GM18507 (cell line): Measurements from ENCODE around the gene MYO1D.
A peak's percentile ranks its signal among the peaks of the same experiment; 100 is the strongest.
"Not testable (repeated sequence)": the region's sequence is repeated elsewhere in the genome, so short reads cannot be mapped to it uniquely, and the experiment has no call there.

Experiments used
- DNase-seq: peaks from one replicate; pipeline ENCODE4 v3.0.0; 2011; ENCODE audit warnings: low read depth; ENCODE audit not compliant: insufficient read length; ENCODE audit errors: extremely low spot score
- FAIRE-seq: peaks from 2 replicates; lab custom pipeline; 2011; peaks lifted over from hg19 to GRCh38; lab: Jason Lieb, UNC

The MYO1D gene

DNA sequence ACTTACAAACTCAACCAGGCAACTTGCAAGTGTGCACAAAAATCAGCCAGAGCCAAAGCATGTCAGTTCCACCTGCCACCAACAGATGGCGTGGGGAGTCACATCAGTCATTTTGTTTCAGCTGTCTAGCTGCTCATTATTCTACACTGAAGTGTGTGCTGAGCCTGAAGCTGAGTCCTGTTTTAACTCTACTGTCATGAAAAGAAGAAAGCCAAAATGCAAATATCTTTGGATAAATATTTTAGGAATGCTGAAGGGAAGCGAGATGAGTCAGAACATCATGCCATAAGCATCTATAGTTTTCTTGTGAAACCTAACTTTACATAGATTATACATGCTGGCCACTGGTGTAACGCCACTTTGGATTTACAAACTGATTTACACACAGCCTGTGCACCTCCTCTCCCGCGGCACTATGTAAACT lies 217.5 kb downstream of the MYO1D start:
- DNase-seq (peak; percentile 58), FAIRE-seq (peak; percentile 86)

DNA sequence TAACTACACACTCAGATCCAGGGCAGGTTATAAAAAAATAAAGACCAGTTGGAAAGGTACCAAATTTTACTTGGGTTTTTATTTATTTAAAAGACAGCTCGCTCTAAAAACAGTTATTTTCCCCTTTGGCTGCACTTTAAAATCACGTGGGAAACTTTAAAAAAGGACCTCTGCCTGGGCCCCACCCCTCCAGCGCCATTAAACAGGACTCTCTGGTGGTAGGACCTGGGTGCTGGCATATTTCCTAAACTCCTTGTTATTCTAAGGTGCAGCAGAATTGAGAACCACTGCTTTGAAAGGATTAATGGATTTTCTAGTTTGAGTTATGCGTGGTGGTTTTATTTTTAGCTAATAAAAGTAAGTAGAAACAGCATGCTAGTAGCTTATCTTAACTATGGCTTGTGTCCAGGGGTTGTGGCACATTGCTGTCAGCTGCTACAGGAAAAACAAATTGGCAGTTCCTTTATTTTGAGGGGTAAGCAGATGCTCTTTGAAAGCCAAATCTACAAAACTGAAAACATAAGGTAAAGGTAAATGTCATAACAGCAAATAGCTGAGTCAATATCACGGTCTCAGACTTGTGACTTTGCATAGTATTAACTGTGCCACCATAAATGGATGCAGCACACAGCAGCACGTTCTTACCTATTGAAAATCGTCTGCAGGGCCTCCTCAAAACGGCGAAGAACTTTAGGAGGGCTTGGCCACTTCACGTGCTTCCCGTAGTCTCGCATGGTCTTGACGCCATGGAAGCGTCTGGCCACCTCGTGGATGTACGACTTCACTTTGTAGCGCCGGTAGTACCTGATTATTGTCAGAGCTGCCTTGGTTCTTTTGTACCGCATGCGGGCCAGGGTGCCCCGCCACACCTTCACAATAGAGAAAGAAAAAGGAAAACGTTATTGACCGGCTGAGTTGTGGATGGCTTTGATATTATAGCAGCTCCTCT lies 218.2 kb downstream of the MYO1D start:
- DNase-seq (no peak), FAIRE-seq (no peak)

DNA sequence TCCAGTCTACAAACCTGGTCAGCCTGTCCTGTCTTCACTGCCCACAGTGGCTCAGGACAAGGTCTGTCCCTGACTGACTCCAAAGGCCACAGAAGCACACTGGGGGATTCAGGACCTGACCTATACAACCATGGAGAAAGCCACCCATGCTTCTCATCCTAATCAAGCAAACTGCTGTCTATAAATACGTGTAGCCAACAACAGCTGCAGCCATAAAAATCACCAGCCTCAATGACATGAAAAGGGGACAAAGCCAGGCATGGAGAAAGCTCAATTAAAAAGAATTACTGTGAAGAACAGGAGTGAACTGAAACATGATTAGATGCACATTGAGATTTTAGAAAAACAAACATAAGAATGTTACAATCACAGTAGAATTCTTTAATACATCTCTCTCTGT lies 220.0 kb downstream of the MYO1D start:
- DNase-seq (no peak), FAIRE-seq (no peak)

DNA sequence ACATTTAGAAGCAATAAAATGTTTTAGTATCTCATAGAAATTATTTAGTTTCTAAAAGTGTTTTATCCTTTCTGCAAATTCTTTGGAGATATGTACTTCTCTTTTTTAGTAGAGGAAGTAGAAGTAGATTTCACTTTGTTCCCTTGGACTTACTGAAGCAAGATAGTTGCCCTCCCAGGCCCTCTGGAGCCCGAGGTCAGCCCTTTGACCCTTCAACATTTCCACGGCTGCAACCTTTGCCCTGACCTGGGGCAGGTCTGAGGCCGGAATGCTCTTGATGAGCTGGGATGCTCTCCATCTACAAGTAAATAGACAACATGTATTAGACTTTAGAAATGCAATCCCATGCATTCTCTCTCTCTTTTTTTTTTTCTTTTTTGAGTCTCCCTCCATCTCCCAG lies 222.6 kb downstream of the MYO1D start:
- FAIRE-seq = no peak
- no peak for DNase-seq

DNA sequence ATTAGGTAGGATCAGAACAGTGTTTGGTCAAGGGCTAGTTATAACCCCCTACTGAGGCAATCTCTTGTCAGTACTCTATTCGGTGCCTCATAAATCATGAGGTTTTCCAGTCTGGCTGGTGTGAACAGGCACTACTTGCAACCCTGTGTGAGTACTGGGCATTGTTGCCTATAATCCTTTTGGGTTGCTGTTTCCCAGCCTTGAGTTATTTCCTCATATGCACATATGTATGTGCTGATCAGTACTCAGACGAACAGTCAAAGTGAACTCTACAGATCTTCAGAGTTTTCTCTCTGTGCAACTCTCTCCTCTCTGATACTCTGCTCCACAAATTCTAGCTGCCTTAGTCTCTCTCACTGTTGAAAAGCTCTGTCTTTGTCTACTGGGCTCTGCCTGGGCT lies 225.8 kb downstream of the MYO1D start:
- FAIRE-seq (no peak), DNase-seq (no peak)

DNA sequence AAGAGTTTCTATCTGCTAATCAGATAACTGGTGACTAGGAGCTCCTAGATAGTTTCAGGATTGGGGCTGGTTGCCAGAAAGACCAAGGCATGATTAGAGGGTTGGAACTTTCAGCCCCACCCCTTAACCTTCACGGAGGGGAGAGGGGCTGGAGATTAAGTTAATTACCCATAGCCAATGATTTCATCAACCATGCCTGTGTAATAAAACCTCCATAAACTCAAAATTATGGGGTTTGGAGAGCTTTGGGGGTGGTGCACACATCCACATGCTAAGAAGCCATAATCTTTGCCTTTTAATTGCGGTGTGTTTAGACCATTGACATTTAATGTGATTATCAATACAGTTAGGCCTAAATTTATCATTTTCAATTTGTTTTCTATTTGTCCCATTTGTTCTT lies 228.5 kb downstream of the MYO1D start:
- DNase-seq = no peak
- no peak for FAIRE-seq

DNA sequence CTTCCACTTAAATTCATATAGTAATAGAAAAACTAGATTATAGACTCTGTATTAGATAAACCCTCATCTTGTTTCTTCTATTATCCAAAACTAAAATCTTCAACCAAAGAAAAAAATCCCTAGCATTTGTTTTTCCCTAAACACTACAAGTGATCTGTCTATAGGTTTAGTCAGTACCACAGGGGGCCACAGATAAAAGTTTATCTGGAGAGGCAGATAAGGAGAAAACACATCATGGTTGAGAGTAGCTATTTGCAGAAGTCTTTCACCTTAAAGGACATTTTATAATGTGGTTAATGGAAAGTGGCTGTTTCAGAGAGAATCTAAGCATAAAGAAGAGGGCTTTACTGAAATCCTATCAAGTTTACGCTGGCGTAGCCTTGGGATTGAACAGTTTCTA lies 230.0 kb downstream of the MYO1D start:
- DNase-seq (no peak), FAIRE-seq (no peak)

DNA sequence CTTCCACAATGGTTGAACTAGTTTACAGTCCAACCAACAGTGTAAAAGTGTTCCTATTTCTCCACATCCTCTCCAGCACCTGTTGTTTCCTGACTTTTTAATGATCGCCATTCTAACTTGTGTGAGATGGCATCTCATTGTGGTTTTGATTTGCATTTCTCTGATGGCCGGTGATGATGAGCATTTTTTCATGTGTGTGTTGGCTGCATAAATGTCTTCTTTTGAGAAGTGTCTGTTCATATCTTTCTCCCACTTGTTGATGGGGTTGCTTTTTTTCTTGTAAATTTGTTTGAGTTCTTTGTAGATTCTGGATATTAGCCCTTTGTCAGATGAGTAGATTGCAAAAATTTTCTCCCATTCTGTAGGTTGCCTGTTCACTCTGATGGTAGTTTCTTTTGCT lies 235.4 kb downstream of the MYO1D start:
- not testable (repeated sequence) for FAIRE-seq, DNase-seq

DNA sequence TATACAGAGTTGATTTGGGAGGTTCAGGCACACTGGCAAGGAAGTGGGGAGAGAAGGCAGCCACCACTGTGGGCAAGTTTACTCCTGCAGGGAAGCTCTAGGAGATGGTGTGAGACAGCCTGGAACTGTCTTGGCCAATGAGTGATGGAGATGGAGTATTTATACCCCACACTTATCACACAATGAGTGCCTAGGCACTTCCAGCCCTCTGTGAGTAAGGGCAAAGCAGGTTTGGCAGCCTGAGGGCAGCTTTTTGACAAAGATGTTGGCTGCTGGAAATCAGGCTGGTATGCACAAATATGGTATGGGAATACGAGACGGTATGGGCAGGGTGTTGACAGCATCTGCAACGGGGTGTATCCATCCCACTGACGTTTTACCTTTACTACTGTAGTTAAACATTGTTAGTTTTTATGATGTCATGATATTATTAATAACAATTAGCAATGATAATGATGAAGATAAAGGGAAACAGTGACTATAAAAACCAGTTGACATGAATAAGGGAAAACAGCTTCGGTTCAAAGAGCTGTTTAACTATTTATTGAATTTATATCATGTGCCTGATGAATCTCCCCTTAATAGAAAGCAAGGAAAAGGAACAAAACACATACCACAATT lies 240.2 kb downstream of the MYO1D start:
- no peak for FAIRE-seq

DNA sequence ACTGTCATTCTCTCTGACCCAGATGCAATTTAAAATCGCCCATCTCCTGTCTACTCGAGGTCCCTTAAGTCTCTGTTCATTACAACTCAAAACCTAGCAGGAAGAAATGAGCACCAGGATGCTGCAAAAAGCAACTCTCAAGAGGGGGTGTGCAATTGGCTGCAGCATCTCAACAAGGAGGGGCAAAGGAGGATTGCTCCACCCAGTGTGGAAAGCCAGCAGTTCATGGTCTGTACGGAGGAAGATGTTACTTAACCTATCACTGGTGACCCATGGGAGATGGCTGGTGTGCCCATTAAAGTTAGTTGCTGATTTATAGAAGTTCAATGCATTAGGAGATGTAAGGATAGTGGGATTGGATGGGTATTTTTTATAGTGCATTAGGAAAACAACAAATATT lies 242.8 kb downstream of the MYO1D start:
- DNase-seq (no peak), FAIRE-seq (no peak)

More for the DNA sequence above, 240.2 kb downstream of the MYO1D start:
- DNase-seq = no peak

DNA sequence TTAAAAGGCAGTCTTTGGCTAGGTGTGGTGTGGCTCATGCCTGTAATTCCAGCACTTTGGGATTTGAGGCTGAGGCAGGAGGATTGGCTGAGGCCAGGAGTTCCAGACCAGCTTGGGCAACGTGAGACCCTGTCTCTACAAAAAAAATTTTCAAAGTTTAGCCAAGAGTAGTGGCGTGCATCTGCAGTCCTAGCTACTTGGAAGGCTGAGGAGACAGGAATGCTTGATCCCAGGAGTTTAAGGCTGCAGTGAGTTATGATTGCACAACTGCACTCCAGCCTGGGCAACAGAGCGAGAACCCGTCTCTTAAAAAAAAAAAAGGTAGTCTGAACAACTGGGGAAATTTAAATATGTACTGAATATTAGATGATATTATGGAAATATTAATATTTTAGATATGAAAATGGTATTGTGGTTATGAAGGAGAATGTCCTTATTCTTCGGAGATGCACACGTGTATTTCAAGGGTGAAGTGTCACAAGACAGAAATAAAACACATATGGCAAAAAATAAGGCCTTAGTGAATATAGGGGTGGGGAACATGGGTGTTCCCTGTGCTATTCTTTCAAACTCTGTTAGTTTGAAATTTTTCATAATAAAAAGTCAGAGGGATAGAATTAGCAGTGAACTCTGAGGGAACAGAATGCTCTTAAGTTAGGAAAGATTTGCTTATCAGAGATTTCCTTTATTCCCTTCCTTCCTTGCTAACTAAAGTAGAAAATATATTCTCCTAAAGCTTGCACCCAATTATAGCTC lies 245.4 kb downstream of the MYO1D start:
- DNase-seq (no peak), FAIRE-seq (no peak)

DNA sequence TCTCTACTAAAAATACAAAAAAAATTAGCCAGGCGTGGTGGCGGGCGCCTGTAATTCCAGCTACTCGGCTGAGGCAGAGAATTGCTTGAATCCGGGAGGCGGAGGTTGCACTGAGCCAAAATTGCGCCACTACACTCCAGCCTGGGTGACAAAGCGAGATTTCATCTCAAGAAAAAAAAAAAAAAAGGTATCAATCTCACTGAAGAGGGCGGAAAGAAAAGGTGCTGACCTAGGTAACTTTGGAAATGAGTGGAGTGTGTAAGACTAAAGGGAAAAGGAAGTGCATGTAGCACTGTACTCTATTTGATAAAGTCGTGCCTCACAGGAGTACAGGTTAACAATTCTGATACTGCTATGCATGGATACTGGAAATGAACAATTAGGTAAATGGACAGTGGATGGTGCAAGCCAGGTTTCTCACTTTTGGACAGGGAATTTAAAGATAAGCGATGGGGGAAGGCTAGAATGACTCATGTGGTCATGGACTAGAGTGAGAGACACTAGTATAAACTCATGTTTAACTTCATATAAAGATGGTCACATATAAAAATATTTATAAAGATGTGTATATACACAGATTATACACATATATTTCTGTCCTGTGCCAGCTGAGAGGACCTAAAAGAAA lies 247.2 kb downstream of the MYO1D start:
- DNase-seq = no peak
- no peak for FAIRE-seq

DNA sequence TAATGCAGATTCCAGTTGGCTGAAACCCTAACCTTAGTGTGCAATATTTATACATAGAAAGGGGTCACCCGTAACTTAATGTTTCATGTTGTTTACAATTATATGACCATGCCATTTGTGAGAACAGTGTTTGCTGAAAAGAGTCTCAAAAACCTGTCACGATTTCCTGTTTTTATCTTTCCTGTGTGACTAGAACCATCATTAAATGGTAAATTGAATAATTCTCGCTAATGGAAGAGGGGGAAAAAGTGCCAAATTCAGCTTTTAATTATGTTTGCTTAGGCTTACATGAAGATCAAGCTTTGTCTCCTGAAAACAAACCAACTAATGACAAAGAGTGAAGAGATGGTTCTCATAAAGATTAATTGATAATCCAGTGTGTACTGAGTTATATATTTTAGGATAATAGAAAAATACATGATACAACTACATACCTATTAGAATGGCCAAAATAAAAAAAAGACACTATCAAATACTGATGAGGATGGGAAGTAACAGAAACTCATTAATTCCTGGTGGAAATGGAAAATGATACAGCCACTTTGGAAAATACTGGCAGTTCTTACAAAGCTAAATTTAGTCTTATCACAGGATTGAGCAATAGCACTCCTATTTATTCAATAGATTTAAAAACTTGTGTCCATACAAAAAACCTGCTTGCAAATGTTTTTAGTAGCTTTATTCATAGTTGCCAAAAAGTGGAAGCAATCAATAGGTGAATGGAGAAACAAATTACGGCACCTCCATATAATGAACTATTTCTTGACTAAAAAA lies 248.5 kb downstream of the MYO1D start:
- no peak for DNase-seq

DNA sequence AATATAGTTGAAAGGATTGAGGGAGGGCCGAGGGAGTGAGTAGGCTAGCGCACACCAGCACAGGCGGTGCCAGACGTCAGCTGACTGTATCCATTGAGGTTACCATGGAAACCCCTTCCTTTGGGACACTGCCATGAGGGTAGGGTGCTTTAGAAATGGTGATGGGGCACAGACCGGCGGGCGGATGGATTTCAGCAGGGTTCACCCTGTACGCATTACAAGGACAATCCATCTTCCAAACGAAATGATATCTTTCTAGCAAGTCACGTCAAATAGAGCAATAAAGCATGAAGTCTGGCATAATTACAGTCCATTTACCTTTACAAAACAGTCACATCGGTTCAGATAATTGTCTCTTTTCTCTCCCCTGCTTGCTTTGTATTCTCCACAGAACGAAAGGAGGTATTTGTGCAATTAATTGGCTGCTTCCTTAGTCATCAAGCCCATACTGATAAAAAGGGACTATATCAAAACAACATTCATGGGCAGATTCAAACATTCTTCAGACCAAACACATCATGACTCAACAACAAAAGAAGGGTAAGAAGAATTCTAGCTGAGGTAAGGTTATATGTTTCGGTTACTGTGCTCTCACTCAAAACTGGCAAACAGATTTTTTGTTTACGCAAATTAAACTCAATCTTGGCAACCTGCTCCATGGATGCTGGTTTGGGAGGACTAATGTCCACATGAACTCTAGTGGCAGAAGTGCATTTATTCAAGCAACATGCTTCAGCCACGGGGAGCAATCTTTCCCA lies 249.5 kb downstream of the MYO1D start:
- FAIRE-seq (no peak), DNase-seq (no peak)

More for the DNA sequence above, 248.5 kb downstream of the MYO1D start:
- no peak for FAIRE-seq

DNA sequence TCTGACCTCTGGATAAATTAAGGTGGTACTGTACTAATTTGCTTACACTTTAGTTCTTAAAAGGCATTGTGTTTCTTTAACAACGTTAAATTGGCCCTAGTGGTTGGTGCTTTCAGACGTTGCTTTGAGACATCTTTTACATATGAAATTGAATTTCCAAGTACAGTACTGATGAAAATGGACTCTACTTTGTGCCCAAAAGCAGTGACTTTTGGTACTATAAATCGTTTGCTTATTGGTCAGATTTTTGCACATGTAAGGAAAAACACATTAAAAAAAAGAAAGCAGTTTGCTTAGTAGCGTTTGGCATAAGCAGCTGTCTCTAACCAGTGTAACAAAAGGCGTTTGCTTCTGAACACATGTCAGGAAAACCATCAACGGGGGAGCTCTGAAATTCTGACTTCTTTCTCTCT lies 250.5 kb downstream of the MYO1D start:
- DNase-seq (no peak), FAIRE-seq (no peak)

DNA sequence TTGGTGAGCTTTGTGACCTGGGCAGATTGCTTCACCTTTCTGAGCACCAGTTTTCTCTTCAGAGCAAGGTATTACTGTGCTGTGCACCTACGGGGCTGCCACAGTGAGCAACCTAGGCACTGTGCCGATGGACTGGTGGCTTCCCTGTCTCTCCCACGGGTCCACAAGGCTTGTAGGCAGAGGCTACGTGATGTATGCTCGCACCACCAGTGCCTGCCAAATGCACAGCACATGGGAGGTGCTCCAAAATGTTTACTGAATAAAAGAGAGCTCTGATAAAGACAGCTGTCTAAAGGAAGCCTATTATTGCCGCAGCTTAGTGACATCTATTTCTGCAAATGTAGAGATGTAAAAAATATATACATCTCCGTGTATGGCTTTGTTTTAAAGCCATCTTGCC lies 251.0 kb downstream of the MYO1D start:
- FAIRE-seq (no peak), DNase-seq (no peak)

DNA sequence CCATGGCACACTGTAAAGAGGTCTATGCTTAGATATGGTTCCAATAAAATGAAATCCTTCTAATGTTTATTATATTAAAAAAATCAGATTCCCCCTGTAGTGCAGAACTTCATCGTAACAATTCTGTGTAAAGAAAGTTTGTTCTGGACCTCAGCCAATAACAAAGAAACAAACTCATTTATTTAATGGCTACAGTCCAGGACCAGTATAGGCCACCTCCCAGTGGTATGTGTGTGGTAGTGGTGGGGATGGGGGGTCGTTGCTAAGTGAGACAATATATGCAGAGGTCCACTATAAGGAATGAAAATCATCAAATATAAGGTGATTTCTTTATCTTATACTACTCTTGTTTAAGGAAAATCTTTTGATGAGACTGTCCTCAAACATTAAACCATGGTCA lies 253.7 kb downstream of the MYO1D start:
- no peak for DNase-seq
- FAIRE-seq = no peak

DNA sequence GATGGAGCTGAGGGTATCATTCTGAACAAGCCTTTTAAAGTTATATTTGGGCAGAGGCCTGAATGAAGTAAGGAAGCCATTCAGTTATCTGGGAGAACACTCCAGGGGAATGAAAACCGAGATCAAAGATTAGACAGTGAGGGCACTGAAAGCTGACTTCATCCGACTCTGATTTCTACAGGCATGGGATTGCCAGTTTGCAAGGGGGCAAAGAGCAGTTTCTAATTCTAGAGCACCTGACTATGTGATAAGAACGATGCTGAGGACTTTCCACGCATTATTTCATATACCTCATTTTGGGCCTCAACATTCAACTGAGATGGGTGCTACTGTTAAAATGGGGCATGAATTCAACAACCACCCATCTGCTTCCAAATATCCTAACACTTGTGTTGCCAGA lies 254.4 kb downstream of the MYO1D start:
- DNase-seq (no peak), FAIRE-seq (no peak)
